ENCODE measurements around the gene DEFB121. TPM values are rescaled to one million over a fixed set of nuclear protein-coding genes. Genes with fewer than 3 reads are reported as not detected.

DEFB121 gene
- polyA plus RNA-seq, 1 donor: not detected

DNA sequence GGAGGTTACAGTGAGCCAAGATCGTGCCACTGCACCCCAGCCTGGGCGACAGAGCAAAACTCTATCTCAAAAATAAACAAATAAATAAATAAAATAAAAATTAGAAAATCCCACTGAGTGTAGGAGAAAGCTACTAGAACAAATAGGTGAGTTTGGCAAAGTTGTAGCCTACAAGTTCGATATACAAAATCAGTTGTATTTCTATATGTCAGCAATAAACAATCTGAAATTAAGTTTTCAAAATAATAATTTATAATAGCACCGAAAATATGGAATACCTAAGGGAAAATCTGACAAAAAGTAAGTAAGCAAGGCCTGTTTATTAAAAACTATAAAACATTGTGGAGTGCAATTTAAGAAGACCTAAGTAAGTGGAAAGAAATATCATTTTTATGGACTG is 42.7 kb downstream of the DEFB121 start:
- DNase-seq (ENCODE audit: low read depth): no peak

DNA sequence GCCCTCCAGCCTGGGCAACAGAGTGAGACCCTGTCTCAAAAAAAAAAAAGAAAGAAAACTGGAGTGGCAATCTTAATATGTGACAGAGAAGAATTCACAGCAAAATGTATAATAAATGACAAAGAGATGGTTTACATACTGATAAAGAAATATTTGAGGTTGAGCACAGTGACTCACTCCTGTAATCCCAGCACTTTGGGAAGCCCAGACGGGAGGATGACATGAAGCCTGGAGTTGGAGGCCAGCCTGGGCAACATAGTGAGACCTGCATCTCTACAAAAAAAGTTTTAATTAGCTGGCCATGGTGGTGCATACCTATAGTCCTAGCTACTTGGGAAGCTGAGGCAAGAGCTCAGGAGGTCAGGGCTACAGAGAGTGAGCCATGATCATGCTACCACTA is 50.0 kb downstream of the DEFB121 start:
- DNase-seq (ENCODE audit: low read depth): no peak

Other genes with a start within 250 kb of the DEFB121 start
- gene DEFB115, start 148.6 kb downstream of the DEFB121 start, polyA plus RNA-seq (ENCODE audit: insufficient read length): not detected
- not detected for gene DEFB116, start 97.6 kb downstream of the DEFB121 start, polyA plus RNA-seq (ENCODE audit: insufficient read length)
- not detected for gene DEFB118, start 37.6 kb downstream of the DEFB121 start, polyA plus RNA-seq (ENCODE audit: insufficient read length)
- not detected for gene DEFB119, start 15.6 kb downstream of the DEFB121 start, polyA plus RNA-seq (ENCODE audit: insufficient read length)
- not detected for gene DEFB123, start 34.4 kb upstream of the DEFB121 start, polyA plus RNA-seq (ENCODE audit: insufficient read length)
- 1.3 TPM for gene DEFB124, start 68.9 kb upstream of the DEFB121 start, polyA plus RNA-seq (ENCODE audit: insufficient read length)
- 5.8 TPM for gene REM1, start 69.1 kb upstream of the DEFB121 start, polyA plus RNA-seq (ENCODE audit: insufficient read length)
- 73.3 TPM for gene HM13, start 108.2 kb upstream of the DEFB121 start, polyA plus RNA-seq (ENCODE audit: insufficient read length)
- 16.6 TPM for gene ID1, start 199.1 kb upstream of the DEFB121 start, polyA plus RNA-seq (ENCODE audit: insufficient read length)
- gene COX4I2, start 231.7 kb upstream of the DEFB121 start, polyA plus RNA-seq (ENCODE audit: insufficient read length): 7.0 TPM

All from forelimb muscle (tissue), 1 donor.